RWPE2 (cell line): ENCODE measurements around the gene NAALADL2.

Experiments used
- ATAC-seq: fragments of 200-7000 bp; cut with Tn5 transposase; 3 replicates; pipeline ENCODE4 v1.9.1; 2021; ENCODE audit warnings: low read depth
- DNase-seq: peaks from one replicate; pipeline ENCODE4 v3.0.0-alpha.2; 2020; ENCODE audit warnings: low spot score
- H3K27ac ChIP-seq: fragments of 450-650 bp; 2 replicates; pipeline ENCODE4 v1.5.1; 2017; ENCODE audit warnings: mild to moderate bottlenecking; ENCODE audit not compliant: poor library complexity, severe bottlenecking
- H3K27me3 ChIP-seq: fragments of 250-450 bp; sonication (Bioruptor Pico); 2 replicates; pipeline ENCODE4 v1.5.1; 2021; ENCODE audit warnings: mild to moderate bottlenecking, moderate library complexity; ENCODE audit not compliant: insufficient read depth, poor library complexity, severe bottlenecking
- H3K36me3 ChIP-seq: fragments of 250-450 bp; sonication (Bioruptor Pico); 2 replicates; pipeline ENCODE4 v1.5.1; 2020; ENCODE audit warnings: low read depth, mild to moderate bottlenecking, moderate library complexity
- H3K4me1 ChIP-seq: fragments of 250-450 bp; sonication (Bioruptor Pico); 2 replicates; pipeline ENCODE4 v1.5.1; 2021; ENCODE audit warnings: mild to moderate bottlenecking, moderate library complexity; ENCODE audit not compliant: insufficient read depth, poor library complexity, severe bottlenecking
- H3K4me3 ChIP-seq: fragments of 250-450 bp; sonication (Bioruptor Pico); 2 replicates; pipeline ENCODE4 v1.5.1; 2021; ENCODE audit warnings: mild to moderate bottlenecking, moderate library complexity; ENCODE audit not compliant: severe bottlenecking
- H3K9me3 ChIP-seq: fragments of 250-450 bp; sonication (Bioruptor Pico); 2 replicates; pipeline ENCODE4 v1.5.1; 2021; ENCODE audit warnings: mild to moderate bottlenecking, moderate library complexity; ENCODE audit not compliant: severe bottlenecking
- CTCF ChIP-seq: fragments of 450-650 bp; IDR thresholded peaks from one replicate; pipeline ENCODE4 v1.5.1; 2017; ENCODE audit warnings: mild to moderate bottlenecking, moderate library complexity; ENCODE audit not compliant: poor library complexity, severe bottlenecking

NAALADL2 gene

GRCh38 chr3:175486255-175486654 lies 627.1 kb downstream of the NAALADL2 start:
- Histone ChIP-seq H3K27me3 (no peaks in the 10 kb centered on the region), H3K4me1 (no peaks in the 10 kb centered on the region), H3K27ac (no peak overlapping the region), H3K36me3 (no peaks in the 10 kb centered on the region), H3K9me3 (no peaks in the 10 kb centered on the region), H3K4me3 (no peak overlapping the region)
- no peak for TF ChIP-seq CTCF
- DNase-seq (no peak), ATAC-seq (no peak)

GRCh38 chr3:175489406-175489805 lies 630.3 kb downstream of the NAALADL2 start:
- DNase-seq (no peak), ATAC-seq (no peak)
- H3K36me3 ChIP-seq, result no peaks in the 10 kb centered on the region
- TF ChIP-seq CTCF, result no peak
- H3K4me1 ChIP-seq, result no peaks in the 10 kb centered on the region
- H3K9me3 ChIP-seq, result no peaks in the 10 kb centered on the region
- H3K4me3 ChIP-seq, result no peak overlapping the region
- H3K27ac ChIP-seq, result no peak overlapping the region
- no peaks in the 10 kb centered on the region for H3K27me3 ChIP-seq

GRCh38 chr3:175493301-175493700 lies 634.2 kb downstream of the NAALADL2 start:
- no peaks in the 10 kb centered on the region for H3K4me1 ChIP-seq
- H3K27me3 ChIP-seq, result no peaks in the 10 kb centered on the region
- no peaks in the 10 kb centered on the region for H3K9me3 ChIP-seq
- no peaks in the 10 kb centered on the region for H3K36me3 ChIP-seq
- H3K4me3 ChIP-seq, result no peak overlapping the region
- DNase-seq (no peak), ATAC-seq (no peak)
- TF ChIP-seq CTCF, result no peak
- H3K27ac ChIP-seq, result no peak overlapping the region

GRCh38 chr3:175495331-175495730 lies 636.2 kb downstream of the NAALADL2 start:
- no peak for DNase-seq
- H3K4me1 ChIP-seq, result no peaks in the 10 kb centered on the region
- ATAC-seq, result no peak

More at GRCh38 chr3:175495331-175495730, 636.2 kb downstream of the NAALADL2 start:
- no peaks in the 10 kb centered on the region for H3K36me3 ChIP-seq
- no peak overlapping the region for H3K4me3 ChIP-seq
- H3K27ac ChIP-seq, result no peak overlapping the region
- no peaks in the 10 kb centered on the region for H3K27me3 ChIP-seq
- no peak for TF ChIP-seq CTCF
- no peaks in the 10 kb centered on the region for H3K9me3 ChIP-seq
